ENCODE data around the gene BYSL. TPM values are rescaled to one million over a fixed set of nuclear protein-coding genes. Genes with fewer than 3 reads are reported as not detected.
"Not testable (repeated sequence)": the region's sequence is repeated elsewhere in the genome, so short reads cannot be mapped to it uniquely, and the experiment has no call there.

Gene BYSL
- polyA plus RNA-seq, 1 experiment = 28.5 TPM

GRCh38 chr6:41941280-41942066, 20.2 kb downstream of the BYSL start, which contains the start of gene CCND3:
CCND3 (minus strand) TSS chr6:41941808; CDS start chr6:41941649, 159 bp downstream.
- POLR2A ChIA-PET = interaction anchor here (0.7 kb wide), 1 partner anchor 162 kb away, joined by 8 read pairs; the partner anchor contains the start of gene FRS3
- Histone ChIP-seq H3K4me3 (ENCODE audit: low read depth, low read length) (peak within 1 kb of the TSS; percentile 81), H3K36me3 (ENCODE audit: control insufficient read depth, insufficient read depth, low read length) (peaks cover 3% of the 10 kb centered on the region; the same call in 1 of the 2 replicates), H3K27me3 (ENCODE audit: control insufficient read depth, insufficient read depth, low read length) (no peaks in the 10 kb centered on the region)
- CTCF ChIA-PET = interaction anchor here (1.0 to 10.5 kb wide), 3 partner anchors 18 to 155 kb away, joined by 3 to 152 read pairs (median 3); partner anchors contain the start of gene TAF8
- peak; percentile 55 for DNase-seq (ENCODE audit: low read depth)
- no peak for TF ChIP-seq CTCF (IDR thresholded peaks at IDR 0.05; ENCODE audit: insufficient read depth, low read depth, low read length)

GRCh38 chr6:41942067-41942851, 21.0 kb downstream of the BYSL start:
- CTCF ChIA-PET = interaction anchor here (1.0 to 10.5 kb wide), 3 partner anchors 17 to 156 kb away, joined by 3 to 152 read pairs (median 3); partner anchors contain the start of gene TAF8
- no peak for TF ChIP-seq CTCF (IDR thresholded peaks at IDR 0.05; ENCODE audit: insufficient read depth, low read depth, low read length)
- POLR2A ChIA-PET = interaction anchor here (0.7 kb wide), 1 partner anchor 163 kb away, joined by 8 read pairs; the partner anchor contains the start of gene FRS3
- Histone ChIP-seq H3K4me3 (ENCODE audit: low read depth, low read length) (peak overlapping the region; percentile 37), H3K36me3 (ENCODE audit: control insufficient read depth, insufficient read depth, low read length) (no peaks in the 10 kb centered on the region), H3K27me3 (ENCODE audit: control insufficient read depth, insufficient read depth, low read length) (no peaks in the 10 kb centered on the region)
- DNase-seq (ENCODE audit: low read depth) = no peak

- POLR2A ChIA-PET; H3K27me3 ChIP-seq (ENCODE audit: control insufficient read depth, insufficient read depth, low read length); DNase-seq (ENCODE audit: low read depth); H3K4me3 ChIP-seq (ENCODE audit: low read depth, low read length); H3K36me3 ChIP-seq (ENCODE audit: control insufficient read depth, insufficient read depth, low read length): not testable (repeated sequence)
- CTCF ChIA-PET = interaction anchor here (0.5 to 10.5 kb wide), 3 partner anchors 29 to 156 kb away, joined by 3 to 152 read pairs (median 3); partner anchors contain the start of gene TAF8
Observed at GRCh38 chr6:41942882-41943281, 21.6 kb downstream of the BYSL start.

GRCh38 chr6:41943456-41943855, 22.2 kb downstream of the BYSL start:
- Histone ChIP-seq H3K4me3 (ENCODE audit: low read depth, low read length) (no peak overlapping the region), H3K36me3 (ENCODE audit: control insufficient read depth, insufficient read depth, low read length) (no peaks in the 10 kb centered on the region), H3K27me3 (ENCODE audit: control insufficient read depth, insufficient read depth, low read length) (no peaks in the 10 kb centered on the region)
- DNase-seq (ENCODE audit: low read depth) = no peak
- CTCF ChIA-PET = interaction anchor here (0.8 to 1.3 kb wide), 2 partner anchors 105 to 157 kb away, joined by 3 read pairs; no protein-coding TSS in a partner anchor
- no peak for TF ChIP-seq CTCF (IDR thresholded peaks at IDR 0.05; ENCODE audit: insufficient read depth, low read depth, low read length)
- POLR2A ChIA-PET = no interaction called here

GRCh38 chr6:41947581-41948220, 26.4 kb downstream of the BYSL start:
- TF ChIP-seq CTCF (IDR thresholded peaks at IDR 0.05; ENCODE audit: insufficient read depth, low read depth, low read length) = no peak
- CTCF ChIA-PET = no interaction called here
- Histone ChIP-seq H3K36me3 (ENCODE audit: control insufficient read depth, insufficient read depth, low read length) (no peaks in the 10 kb centered on the region), H3K4me3 (ENCODE audit: low read depth, low read length) (no peak overlapping the region), H3K27me3 (ENCODE audit: control insufficient read depth, insufficient read depth, low read length) (no peaks in the 10 kb centered on the region)
- POLR2A ChIA-PET = no interaction called here
- no peak for DNase-seq (ENCODE audit: low read depth)
